SK-N-MC (cell line): ENCODE data around the gene A2ML1.

Experiments used
- DNase-seq: peaks from one replicate; pipeline ENCODE4 v3.0.0-alpha.2; 2011; ENCODE audit warnings: low read depth, low spot score
- H3K27ac ChIP-seq: fragments of 200-600 bp; sonication (generic); 2 replicates; pipeline ENCODE4 v1.5.1; 2016; ENCODE audit warnings: mixed run types
- H3K36me3 ChIP-seq: fragments of 200-600 bp; sonication (generic); 2 replicates; pipeline ENCODE4 v1.6.1; 2017; ENCODE audit warnings: antibody characterized with exemption, low read length, mixed read lengths; ENCODE audit not compliant: insufficient read depth
- H3K4me3 ChIP-seq: fragments of 200-600 bp; sonication (generic); 2 replicates; pipeline ENCODE4 v1.5.1; 2016
- H3K9ac ChIP-seq: fragments of 200-600 bp; sonication (generic); 2 replicates; pipeline ENCODE4 v1.8.0; 2017; ENCODE audit warnings: mixed run types, mixed read lengths; ENCODE audit not compliant: insufficient read length
- H3K9me3 ChIP-seq: fragments of 200-600 bp; sonication (generic); 2 replicates; pipeline ENCODE4 v1.6.1; 2017; ENCODE audit warnings: low read depth, mild to moderate bottlenecking, antibody characterized with exemption, low read length, moderate library complexity, mixed read lengths
- EZH2 ChIP-seq: fragments of 200-600 bp; sonication (generic); IDR thresholded peaks from one replicate; pipeline ENCODE4 v1.6.1; 2017; ENCODE audit warnings: antibody characterized with exemption
- FOXP2 ChIP-seq: optimal IDR thresholded peaks from 2 replicates; pipeline ENCODE3; 2011; ENCODE audit warnings: mild to moderate bottlenecking, moderate library complexity; ENCODE audit not compliant: insufficient read depth; ENCODE audit errors: extremely low read length, control extremely low read depth
- POLR2AphosphoS5 ChIP-seq: IDR thresholded peaks from 2 replicates; pipeline ENCODE4 v1.6.1; 2012; ENCODE audit warnings: mild to moderate bottlenecking, low read depth, low read length, borderline replicate concordance

The A2ML1 gene

DNA sequence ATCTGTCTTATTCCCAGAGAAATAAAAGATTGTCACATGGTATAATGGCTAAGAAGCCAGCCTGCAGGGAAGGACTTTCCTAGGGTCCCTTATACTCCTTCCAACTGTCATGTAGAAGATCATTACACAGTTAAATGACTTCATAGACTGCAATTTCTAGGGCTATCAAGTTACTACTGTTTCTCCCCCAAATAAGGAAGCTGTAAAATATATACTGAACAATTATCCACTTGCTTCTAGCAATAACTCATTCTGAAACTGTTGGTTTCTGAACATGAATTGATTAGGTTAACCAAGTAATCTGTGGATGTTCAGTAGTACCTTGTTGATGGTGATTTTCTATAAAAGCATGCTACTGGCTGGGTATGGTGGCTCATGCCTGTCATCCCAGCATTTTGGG lies 44.6 kb downstream of the A2ML1 start:
- H3K36me3 ChIP-seq, result no peaks in the 10 kb centered on the region
- H3K9ac ChIP-seq, result no peak overlapping the region
- DNase-seq, result no peak
- no peaks in the 10 kb centered on the region for H3K9me3 ChIP-seq
- H3K27ac ChIP-seq, result no peak overlapping the region
- TF ChIP-seq EZH2 (no peak), FOXP2 (no peak), POLR2AphosphoS5 (no peak)
- H3K4me3 ChIP-seq, result no peak overlapping the region

DNA sequence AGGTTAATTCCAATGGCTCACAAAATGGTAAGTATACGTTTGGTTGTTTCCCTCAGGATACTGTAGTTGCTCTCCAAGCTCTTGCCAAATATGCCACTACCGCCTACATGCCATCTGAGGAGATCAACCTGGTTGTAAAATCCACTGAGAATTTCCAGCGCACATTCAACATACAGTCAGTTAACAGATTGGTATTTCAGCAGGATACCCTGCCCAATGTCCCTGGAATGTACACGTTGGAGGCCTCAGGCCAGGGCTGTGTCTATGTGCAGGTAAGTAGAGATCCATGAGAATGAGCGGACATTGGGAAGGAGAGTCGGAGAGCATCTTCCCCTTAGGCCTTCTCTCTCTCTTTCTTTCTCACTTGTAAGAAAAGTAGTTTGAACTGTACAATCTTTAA lies 45.4 kb downstream of the A2ML1 start:
- H3K9ac ChIP-seq, result no peak overlapping the region
- no peak overlapping the region for H3K27ac ChIP-seq
- TF ChIP-seq POLR2AphosphoS5 (no peak), EZH2 (no peak), FOXP2 (no peak)
- H3K4me3 ChIP-seq, result no peak overlapping the region
- no peaks in the 10 kb centered on the region for H3K36me3 ChIP-seq
- no peaks in the 10 kb centered on the region for H3K9me3 ChIP-seq
- DNase-seq, result no peak

- no peak for TF ChIP-seq POLR2AphosphoS5
- Histone ChIP-seq H3K27ac (no peak overlapping the region), H3K9me3 (no peaks in the 10 kb centered on the region), H3K9ac (no peak overlapping the region), H3K4me3 (no peak overlapping the region), H3K36me3 (no peaks in the 10 kb centered on the region)
- DNase-seq, result no peak
These were observed 48.2 kb downstream of the A2ML1 start for GRCh38 chr12:8870586-8870985.

GRCh38 chr12:8871068-8871467 lies 48.6 kb downstream of the A2ML1 start:
- no peak overlapping the region for H3K9ac ChIP-seq
- TF ChIP-seq POLR2AphosphoS5 (no peak), FOXP2 (no peak), EZH2 (no peak)
- H3K9me3 ChIP-seq, result no peaks in the 10 kb centered on the region

GRCh38 chr12:8876887-8877286 lies 54.5 kb downstream of the A2ML1 start:
- TF ChIP-seq EZH2 (no peak), POLR2AphosphoS5 (no peak)
- no peak overlapping the region for H3K4me3 ChIP-seq
- DNase-seq, result no peak
- H3K9ac ChIP-seq, result no peak overlapping the region
- no peak overlapping the region for H3K27ac ChIP-seq
- H3K36me3 ChIP-seq, result no peaks in the 10 kb centered on the region
- H3K9me3 ChIP-seq, result no peaks in the 10 kb centered on the region

More at GRCh38 chr12:8871068-8871467, 48.6 kb downstream of the A2ML1 start:
- H3K36me3 ChIP-seq, result no peaks in the 10 kb centered on the region
- no peak overlapping the region for H3K27ac ChIP-seq
- no peak overlapping the region for H3K4me3 ChIP-seq
- no peak for DNase-seq

DNA sequence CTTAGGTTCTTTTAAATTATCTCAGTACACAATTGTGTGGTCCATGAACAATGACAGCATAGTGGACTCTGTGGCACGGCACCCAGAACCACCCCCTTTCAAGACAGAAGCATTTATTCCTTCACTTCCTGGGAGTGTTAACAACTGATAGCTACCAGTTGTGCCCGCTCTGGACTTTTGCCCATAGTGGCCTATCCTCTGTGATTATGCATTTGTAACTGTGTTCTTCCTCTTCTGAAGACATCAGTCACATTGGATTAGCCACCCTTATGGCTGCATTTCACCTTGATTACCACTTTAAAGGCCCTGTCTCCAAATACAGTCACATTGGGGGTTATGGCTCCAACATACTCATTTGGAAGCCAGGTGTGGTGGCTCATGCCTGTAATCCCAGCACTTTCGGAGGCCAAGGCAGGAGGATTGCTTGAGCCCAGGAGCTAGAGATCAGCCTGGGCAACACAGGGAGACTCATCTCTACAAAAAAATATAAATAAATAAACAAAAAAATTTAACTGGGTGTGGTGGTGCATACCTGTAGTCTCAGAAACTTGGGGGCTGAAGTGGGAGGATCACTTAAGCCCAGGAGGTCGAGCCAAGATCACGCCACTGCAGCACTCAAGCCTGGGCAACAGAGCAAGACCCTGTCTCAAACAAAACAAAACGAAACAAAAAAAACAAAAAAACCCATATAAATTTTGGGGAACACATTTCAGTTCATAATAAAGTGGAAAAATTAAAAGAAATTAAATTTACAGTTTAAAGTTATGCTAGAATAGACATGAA lies 64.3 kb downstream of the A2ML1 start:
- Histone ChIP-seq H3K36me3 (no peaks in the 10 kb centered on the region), H3K4me3 (no peak overlapping the region), H3K27ac (no peak overlapping the region), H3K9me3 (no peaks in the 10 kb centered on the region), H3K9ac (no peak overlapping the region)
- no peak for TF ChIP-seq FOXP2
- no peak for TF ChIP-seq POLR2AphosphoS5
- no peak for TF ChIP-seq EZH2
- no peak for DNase-seq

GRCh38 chr12:8887285-8887715 lies 64.9 kb downstream of the A2ML1 start:
- Histone ChIP-seq H3K27ac (no peak overlapping the region), H3K9me3 (no peaks in the 10 kb centered on the region), H3K4me3 (no peak overlapping the region), H3K9ac (no peak overlapping the region), H3K36me3 (no peaks in the 10 kb centered on the region)
- TF ChIP-seq EZH2, result no peak
- TF ChIP-seq FOXP2, result no peak
- no peak for TF ChIP-seq POLR2AphosphoS5
- DNase-seq, result no peak

DNA sequence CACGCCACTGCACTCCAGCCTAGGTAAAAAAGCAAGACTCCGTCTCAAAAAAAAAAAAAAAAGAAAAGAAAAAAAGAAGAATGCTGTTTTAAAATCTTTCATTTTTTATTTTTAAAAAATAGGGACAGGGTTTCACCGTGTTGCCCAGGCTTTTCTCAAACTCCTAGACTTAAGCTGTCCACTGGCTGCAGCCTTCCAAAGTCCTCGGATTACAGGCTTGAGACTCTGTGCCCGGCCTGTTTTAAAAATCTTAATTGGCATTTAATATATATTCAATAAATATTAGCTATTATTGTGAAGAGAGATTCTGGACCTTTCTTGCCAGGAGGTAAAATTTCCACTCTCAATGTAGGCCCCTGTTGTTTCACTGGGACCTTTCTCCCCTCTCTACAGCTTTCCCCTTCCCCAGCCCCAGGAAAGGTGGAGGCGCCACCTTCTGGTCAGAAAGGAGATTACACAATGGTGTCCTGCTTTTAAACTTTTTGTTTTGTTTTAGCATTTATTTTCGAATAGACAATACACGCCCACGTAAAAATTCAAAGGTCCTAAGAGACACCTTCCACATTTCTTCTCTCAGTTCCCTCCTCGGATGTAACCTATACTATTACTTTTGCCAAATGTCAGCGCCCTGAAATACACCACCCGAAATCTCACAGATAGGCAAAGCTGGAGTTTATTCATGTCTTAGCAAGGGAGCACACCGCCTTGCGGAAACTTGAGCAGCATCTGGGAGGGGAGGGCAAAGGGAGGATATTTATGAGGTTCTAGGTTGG lies 68.1 kb downstream of the A2ML1 start:
- no peaks in the 10 kb centered on the region for H3K9me3 ChIP-seq
- no peaks in the 10 kb centered on the region for H3K36me3 ChIP-seq
- peak; percentile 22 for DNase-seq
- TF ChIP-seq POLR2AphosphoS5 (no peak), FOXP2 (no peak), EZH2 (no peak)
- H3K4me3 ChIP-seq, result peak overlapping the region; percentile 75
- no peak overlapping the region for H3K27ac ChIP-seq
- H3K9ac ChIP-seq, result peak overlapping the region; percentile 69
